Breast epithelium (tissue), 3 donors: ENCODE measurements around the gene SPATS1.

ENCODE experiments used
- POLR2A ChIP-seq: fragments of 450-650 bp; IDR thresholded peaks from one replicate; pipeline ENCODE4 v1.6.1; 2016; ENCODE audit warnings: antibody characterized with exemption, mild to moderate bottlenecking, moderate library complexity
- TF ChIP-seq, protein P1 (sequence below), 3 donors: fragments of 450-650 bp; IDR thresholded peaks; one replicate each; pipeline ENCODE4 v1.5.1; 2016 to 2017; ENCODE audit warnings: antibody characterized with exemption in 3 of 3, mild to moderate bottlenecking in 3 of 3, moderate library complexity in 3 of 3

DNA sequence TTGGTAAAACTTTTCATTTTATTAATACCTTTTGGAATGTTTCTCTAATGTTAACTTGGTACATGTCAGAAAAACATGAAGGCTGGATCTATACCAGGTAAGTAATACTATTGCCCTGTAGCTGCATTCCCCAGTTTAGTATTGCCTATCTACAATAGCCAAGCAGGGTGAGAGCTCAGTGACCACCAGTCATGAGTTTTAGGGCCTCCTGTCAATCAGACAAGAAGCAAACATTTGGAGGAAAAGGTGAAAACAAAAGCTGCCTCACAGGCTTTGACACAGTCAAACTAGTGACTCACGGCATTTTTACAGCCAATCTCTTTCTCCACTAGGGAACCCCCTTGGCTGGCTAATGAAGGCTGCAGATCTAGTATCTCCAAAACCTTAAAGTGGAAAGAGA lies 35.5 kb downstream of the SPATS1 start:
- TF ChIP-seq POLR2A: no peak
- TF ChIP-seq, protein P1, sequence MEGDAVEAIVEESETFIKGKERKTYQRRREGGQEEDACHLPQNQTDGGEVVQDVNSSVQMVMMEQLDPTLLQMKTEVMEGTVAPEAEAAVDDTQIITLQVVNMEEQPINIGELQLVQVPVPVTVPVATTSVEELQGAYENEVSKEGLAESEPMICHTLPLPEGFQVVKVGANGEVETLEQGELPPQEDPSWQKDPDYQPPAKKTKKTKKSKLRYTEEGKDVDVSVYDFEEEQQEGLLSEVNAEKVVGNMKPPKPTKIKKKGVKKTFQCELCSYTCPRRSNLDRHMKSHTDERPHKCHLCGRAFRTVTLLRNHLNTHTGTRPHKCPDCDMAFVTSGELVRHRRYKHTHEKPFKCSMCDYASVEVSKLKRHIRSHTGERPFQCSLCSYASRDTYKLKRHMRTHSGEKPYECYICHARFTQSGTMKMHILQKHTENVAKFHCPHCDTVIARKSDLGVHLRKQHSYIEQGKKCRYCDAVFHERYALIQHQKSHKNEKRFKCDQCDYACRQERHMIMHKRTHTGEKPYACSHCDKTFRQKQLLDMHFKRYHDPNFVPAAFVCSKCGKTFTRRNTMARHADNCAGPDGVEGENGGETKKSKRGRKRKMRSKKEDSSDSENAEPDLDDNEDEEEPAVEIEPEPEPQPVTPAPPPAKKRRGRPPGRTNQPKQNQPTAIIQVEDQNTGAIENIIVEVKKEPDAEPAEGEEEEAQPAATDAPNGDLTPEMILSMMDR (IDR thresholded peaks at IDR 0.05): no peak
